A673 (cell line): ENCODE data around the gene MDH1. TPM values are rescaled to one million over a fixed set of nuclear protein-coding genes. Genes with fewer than 3 reads are reported as not detected.
"Not testable (repeated sequence)": the region's sequence is repeated elsewhere in the genome, so short reads cannot be mapped to it uniquely, and the experiment has no call there.

Experiments used
- BruUV-seq: library from RNA; stranded (reverse); fragments of 400-500 nt; replicated peaks from 2 replicates; lab custom pipeline; 2021; lab: Mats Ljungman, UMichigan
- CTCF ChIA-PET: fragments of 300-600 bp; sonication (Branson Sonifier 250); formaldehyde crosslinking; loops from one replicate; lab custom pipeline; 2022; ENCODE audit warnings: antibody characterized with exemption; lab: Charles Lee
- POLR2A ChIA-PET: fragments of 300-600 bp; sonication (Branson Sonifier 250); formaldehyde crosslinking; loops from one replicate; lab custom pipeline; 2022; ENCODE audit warnings: antibody characterized with exemption; ENCODE audit not compliant: low non-redundant PET; lab: Charles Lee
- DNase-seq: peaks from one replicate; pipeline ENCODE4 v3.0.0-alpha.2; 2015; ENCODE audit warnings: low spot score
- H3K27ac ChIP-seq: fragments of 200-600 bp; sonication (generic); 2 replicates; pipeline ENCODE4 v1.5.1; 2016; ENCODE audit warnings: mixed run types, low read depth, mild to moderate bottlenecking, mixed read lengths, antibody characterized with exemption, low read length; ENCODE audit not compliant: poor library complexity, severe bottlenecking
- H3K27me3 ChIP-seq: fragments of 200-600 bp; sonication (generic); replicated peaks from 2 replicates; pipeline ENCODE4 v1.6.1; 2017; ENCODE audit warnings: mixed run types, low read depth, mild to moderate bottlenecking, mixed read lengths, antibody characterized with exemption, low read length; ENCODE audit not compliant: insufficient read depth, poor library complexity
- H3K36me3 ChIP-seq: fragments of 200-600 bp; sonication (generic); 2 replicates; pipeline ENCODE4 v1.6.1; 2016; ENCODE audit warnings: mixed run types, mild to moderate bottlenecking, mixed read lengths, antibody characterized with exemption, low read length; ENCODE audit not compliant: insufficient read depth, poor library complexity, severe bottlenecking
- H3K4me1 ChIP-seq: fragments of 200-600 bp; sonication (generic); 2 replicates; pipeline ENCODE4 v1.6.1; 2017; ENCODE audit warnings: mixed run types, mild to moderate bottlenecking, mixed read lengths, antibody characterized with exemption, low read length; ENCODE audit not compliant: insufficient read depth, poor library complexity, severe bottlenecking
- H3K4me3 ChIP-seq: fragments of 200-600 bp; sonication (generic); 2 replicates; pipeline ENCODE4 v1.5.1; 2016; ENCODE audit warnings: low read depth, mixed run types, mild to moderate bottlenecking, mixed read lengths, low read length; ENCODE audit not compliant: poor library complexity, severe bottlenecking
- H3K9me3 ChIP-seq: fragments of 200-600 bp; sonication (generic); 2 replicates; pipeline ENCODE4 v1.6.1; 2016; ENCODE audit warnings: mixed run types, low read depth, mild to moderate bottlenecking, mixed read lengths, antibody characterized with exemption, low read length; ENCODE audit not compliant: poor library complexity, severe bottlenecking
- CTCF ChIP-seq: fragments of 300-800, 200-600 bp; sonication (generic); conservative IDR thresholded peaks from 2 replicates; pipeline ENCODE4 v1.5.1; 2017; ENCODE audit warnings: low read depth, mild to moderate bottlenecking, antibody characterized with exemption, low read length, moderate library complexity, mixed read lengths
- EZH2 ChIP-seq: fragments of 200-600 bp; sonication (generic); IDR thresholded peaks from 2 replicates; pipeline ENCODE4 v1.6.1; 2017; ENCODE audit warnings: borderline replicate concordance, low read depth, mild to moderate bottlenecking, mixed read lengths, antibody characterized with exemption, low read length; ENCODE audit not compliant: poor library complexity, severe bottlenecking
- intact Hi-C: fragments of 100-400 bp; cut with micrococcal nuclease; formaldehyde crosslinking; loops from one replicate; pipeline ENCODE4 v1.10.0; 2022; ENCODE audit not compliant: unreplicated experiment
- total RNA-seq: library from RNA; stranded (reverse); gene quantifications from 2 replicates; pipeline ENCODE4 v1.2.3, GENCODE V29; 2021

The MDH1 gene
- total RNA-seq, 1 experiment from 2014 or later = 185 TPM

DNA sequence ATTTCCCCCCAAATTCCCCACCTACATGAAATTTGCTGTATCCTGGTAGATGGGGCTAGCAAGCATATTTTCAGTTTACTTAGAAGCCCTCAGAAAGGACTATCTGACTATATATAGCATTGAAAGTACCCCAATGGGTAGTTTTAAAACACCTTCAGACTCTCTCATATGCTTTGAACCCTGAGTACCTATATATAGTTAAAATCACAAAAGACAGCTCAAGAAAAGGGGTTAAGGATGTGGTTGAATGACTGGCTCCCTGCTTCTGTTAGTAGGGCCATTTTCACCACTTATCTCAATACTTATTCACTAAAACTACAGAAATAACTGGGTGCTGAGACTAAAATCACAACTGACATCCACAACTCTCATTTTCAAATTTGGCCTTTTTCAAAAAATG is 19.0 kb upstream of the MDH1 start:
- ChIA-PET CTCF (no interaction called here), POLR2A (no interaction called here)
- Histone ChIP-seq H3K4me3 (no peak overlapping the region), H3K27ac (no peak overlapping the region), H3K36me3 (no peaks in the 10 kb centered on the region), H3K27me3 (no peaks in the 10 kb centered on the region), H3K9me3 (no peaks in the 10 kb centered on the region), H3K4me1 (no peaks in the 10 kb centered on the region)
- DNase-seq = no peak
- intact Hi-C loops = no loop called here
- TF ChIP-seq EZH2 (no peak), CTCF (no peak)
- BruUV-seq = no TSS peak

GRCh38 chr2:63571291-63571690 is 17.5 kb upstream of the MDH1 start:
- Histone ChIP-seq H3K4me3 (no peak overlapping the region), H3K27me3 (no peaks in the 10 kb centered on the region), H3K4me1 (no peaks in the 10 kb centered on the region), H3K9me3 (no peaks in the 10 kb centered on the region), H3K36me3 (no peaks in the 10 kb centered on the region), H3K27ac (no peak overlapping the region)
- POLR2A ChIA-PET = no interaction called here
- BruUV-seq = no TSS peak
- CTCF ChIA-PET = no interaction called here
- DNase-seq = no peak
- TF ChIP-seq EZH2 = no peak
- no peak for TF ChIP-seq CTCF
- intact Hi-C loops = no loop called here

DNA sequence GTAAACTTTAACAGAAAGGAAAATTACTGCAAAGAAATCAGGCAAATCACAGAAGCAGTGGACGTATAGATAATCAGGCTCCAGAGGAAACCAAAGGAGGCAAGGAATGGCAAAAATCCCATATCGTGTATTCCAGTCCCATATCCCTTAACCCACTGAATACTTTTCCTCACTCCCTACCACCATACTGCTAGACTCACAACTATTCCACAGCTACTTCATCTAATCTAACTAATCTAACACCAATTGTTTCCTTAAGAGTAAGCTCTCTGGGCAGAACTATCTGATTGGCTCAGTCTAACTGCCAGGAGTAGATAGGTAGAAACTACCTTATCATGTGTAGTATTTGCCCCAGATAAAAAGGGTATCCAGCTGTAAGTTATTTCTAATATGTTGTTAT is 16.8 kb upstream of the MDH1 start:
- no peaks in the 10 kb centered on the region for H3K36me3 ChIP-seq
- H3K4me1 ChIP-seq = no peaks in the 10 kb centered on the region
- no peak overlapping the region for H3K27ac ChIP-seq
- ChIA-PET POLR2A (no interaction called here), CTCF (no interaction called here)
- DNase-seq = no peak
- H3K27me3 ChIP-seq = no peaks in the 10 kb centered on the region
- TF ChIP-seq EZH2 = no peak
- TF ChIP-seq CTCF = no peak
- H3K4me3 ChIP-seq = no peak overlapping the region
- BruUV-seq = no TSS peak
- H3K9me3 ChIP-seq = no peaks in the 10 kb centered on the region
- intact Hi-C loops = no loop called here

DNA sequence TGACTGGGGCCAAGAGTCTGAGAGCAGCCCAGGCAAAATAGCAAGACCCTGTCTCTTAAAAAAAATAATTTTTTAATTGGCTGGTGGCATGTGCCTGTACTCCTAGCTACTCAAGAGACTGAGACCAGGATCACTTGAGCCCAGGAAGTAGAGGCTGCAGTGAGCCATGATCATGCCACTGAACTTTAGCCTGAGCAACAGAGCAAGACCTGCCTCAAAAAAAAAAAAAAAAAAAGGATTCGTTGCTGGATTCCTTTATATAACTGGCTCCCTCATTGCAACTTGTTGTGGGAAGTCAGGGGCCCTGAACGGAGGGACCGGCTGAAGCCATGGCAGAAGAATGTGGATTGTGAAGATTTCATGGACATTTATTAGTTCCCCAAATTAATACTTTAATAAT is 15.7 kb upstream of the MDH1 start:
- H3K4me1 ChIP-seq, CTCF ChIA-PET, BruUV-seq, H3K9me3 ChIP-seq, POLR2A ChIA-PET, H3K36me3 ChIP-seq, H3K27ac ChIP-seq, H3K4me3 ChIP-seq, H3K27me3 ChIP-seq, intact Hi-C loops, DNase-seq: not testable (repeated sequence)

DNA sequence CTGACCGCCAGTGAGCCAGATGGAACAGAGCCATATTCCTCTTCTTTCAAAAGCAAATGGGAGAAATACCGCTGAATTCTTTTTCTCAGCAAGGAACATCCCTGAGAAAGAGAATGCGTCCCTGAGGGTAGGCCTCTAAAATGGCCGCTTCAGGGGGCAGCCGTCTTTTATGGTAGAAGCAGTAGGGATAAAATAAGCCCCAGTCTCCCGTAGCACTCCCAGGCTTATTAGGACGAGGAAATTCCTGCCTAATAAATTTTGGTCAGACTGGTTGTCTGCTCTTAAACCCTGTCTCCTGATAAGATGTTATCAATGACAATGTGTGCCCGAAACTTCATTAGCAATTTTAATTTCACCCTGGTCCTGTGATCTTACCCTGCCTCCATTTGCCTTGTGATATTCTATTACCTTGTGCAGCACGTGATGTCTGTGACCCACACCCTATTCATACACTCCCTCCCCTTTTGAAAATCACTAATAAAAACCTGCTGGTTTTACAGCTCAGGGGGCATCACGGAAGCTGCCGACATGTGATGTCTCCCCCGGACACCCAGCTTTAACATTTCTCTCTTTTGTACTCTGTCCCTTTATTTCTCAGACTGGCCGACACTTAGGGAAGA is 14.9 kb upstream of the MDH1 start:
- CTCF ChIA-PET, BruUV-seq: not testable (repeated sequence)

More for the DNA sequence above, 14.9 kb upstream of the MDH1 start:
- H3K9me3 ChIP-seq, H3K27me3 ChIP-seq, POLR2A ChIA-PET, H3K4me1 ChIP-seq, DNase-seq, H3K27ac ChIP-seq, H3K36me3 ChIP-seq, H3K4me3 ChIP-seq, intact Hi-C loops: not testable (repeated sequence)
